Fibroblast of gingiva (primary cell): ENCODE data around the gene TYW3.
"Not testable (repeated sequence)": the region's sequence is repeated elsewhere in the genome, so short reads cannot be mapped to it uniquely, and the experiment has no call there.

Source experiments
- DNase-seq: peaks from one replicate; pipeline ENCODE4 v3.0.0-alpha.2; 2011; ENCODE audit warnings: low read depth

TYW3 gene

DNA sequence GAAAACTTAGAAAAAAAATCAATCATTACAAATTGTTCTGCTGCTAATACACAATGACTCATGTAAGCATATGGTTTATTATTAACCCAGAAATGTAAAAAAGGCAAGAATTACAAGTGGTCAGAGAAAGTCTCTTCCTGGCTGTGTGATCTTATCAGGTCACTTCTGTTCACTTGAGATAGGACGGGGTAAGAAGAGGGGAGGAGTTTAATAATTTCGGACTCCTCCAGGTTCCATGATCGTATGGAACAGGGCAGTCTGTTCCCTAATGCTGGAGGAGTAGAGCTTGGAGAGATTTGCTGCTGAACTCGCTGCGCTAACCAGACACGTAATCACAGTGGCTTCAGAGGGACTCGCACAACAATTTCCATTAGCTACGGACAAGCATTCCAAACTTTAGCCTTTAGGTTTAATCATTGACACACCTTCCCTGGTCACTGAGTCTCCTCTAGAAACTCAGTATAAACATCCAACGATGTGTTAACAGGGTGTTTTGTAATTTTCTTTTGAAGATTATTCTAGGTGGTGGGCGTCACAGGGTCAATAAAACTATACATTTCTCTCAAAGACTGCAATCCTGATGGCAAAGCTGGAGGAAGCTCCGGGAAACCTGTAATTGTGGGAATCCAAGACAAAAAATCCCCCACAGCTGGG lies 1.4 kb upstream of the TYW3 start:
- peak; percentile 29 for DNase-seq

DNA sequence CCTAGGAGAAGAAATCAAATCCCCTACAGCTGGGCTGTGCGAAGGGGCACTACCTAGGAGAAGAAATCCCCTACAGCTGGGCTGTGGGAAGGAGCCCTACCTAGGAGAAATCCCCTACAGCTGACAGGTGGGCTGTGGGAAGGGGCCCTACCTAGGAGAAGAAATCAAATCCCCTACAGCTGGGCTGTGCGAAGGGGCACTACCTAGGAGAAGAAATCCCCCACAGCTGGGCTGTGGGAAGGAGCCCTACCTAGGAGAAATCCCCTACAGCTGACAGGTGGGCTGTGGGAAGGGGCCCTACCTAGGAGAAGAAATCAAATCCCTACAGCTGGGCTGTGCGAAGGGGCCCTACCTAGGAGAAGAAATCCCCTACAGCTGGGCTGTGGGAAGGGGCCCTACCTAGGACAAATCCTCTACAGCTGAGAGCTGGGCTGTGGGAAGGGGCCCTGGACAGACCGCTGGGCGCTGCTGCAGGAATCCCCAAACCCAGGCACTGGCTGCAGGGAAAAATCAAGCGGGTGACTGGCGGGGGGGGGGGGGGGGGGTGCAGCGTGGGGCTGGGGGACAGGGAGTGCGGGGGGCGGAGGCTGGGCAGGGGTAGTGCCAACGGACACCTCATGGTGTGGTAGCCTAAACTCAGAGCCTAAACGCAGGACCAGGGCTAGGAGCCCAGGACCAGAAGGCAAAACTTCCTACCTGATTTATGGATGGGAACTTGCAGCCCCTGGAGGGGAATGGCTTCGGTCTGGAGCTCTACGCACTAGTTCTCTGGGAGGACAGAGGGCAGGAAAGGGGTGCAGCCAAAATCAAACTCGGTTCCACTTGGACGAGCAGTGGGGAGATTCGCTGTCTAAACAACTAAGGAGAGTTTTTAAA lies 643 bp upstream of the TYW3 start:
- not testable (repeated sequence) for DNase-seq

DNA sequence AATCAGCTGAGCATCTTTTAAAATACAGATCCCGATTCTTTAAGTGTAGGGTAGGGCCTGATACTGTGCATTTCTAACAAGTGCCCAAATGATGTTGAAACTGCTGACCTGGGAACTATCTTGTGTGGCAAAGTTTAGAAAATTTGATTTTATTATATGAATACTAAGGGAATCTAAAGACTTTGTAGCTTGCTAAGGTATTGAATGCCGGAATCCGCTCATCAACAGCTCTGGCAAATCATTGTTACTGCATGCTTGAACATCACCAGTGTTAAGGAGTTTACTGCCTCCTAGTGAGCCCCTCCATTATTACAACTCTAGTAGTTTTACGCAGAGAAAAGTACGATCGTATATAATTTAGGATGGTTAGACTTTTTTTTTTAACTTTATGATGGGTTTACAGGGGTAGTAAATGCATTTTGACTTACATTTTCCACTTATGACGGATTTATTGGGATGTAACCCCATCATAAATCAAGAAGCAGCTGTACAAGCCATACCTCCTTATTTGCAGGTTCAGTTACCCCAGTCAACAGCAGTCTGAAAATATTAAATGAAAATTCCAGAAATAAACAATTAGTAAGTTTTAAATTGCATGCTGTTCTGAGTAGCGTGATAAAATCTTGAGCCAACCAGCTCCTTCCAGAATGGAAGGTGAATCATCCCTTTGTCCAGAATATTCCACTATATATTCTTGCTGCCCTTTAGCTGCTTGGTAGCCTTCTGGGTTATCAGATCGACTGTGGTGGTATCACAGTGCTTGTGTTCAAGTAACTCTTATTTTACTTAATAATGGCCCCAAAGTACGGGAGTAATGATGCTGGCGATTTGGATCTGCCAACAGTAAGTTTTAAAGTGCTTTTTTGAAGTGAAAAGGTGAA lies 892 bp downstream of the TYW3 start:
- DNase-seq = peak; percentile 72

DNA sequence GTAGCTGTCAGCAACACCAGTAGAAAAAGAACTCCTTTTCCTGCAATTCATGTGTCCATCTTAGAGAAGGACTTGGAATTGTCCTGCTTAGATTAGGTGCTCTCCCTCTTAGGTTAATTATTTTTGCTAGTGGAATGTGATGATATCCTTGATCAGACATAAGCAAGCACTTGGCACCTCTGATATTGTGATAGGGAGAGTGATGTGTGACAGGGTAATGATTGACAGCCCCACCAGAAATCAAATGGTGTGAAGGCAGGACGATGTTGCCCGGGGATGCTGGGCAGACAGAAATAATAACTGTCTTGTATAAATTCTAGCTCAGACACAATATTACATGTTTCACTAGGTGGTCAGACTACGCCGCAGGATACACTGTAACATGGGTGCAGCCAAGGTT lies 4.4 kb downstream of the TYW3 start:
- DNase-seq = no peak

DNA sequence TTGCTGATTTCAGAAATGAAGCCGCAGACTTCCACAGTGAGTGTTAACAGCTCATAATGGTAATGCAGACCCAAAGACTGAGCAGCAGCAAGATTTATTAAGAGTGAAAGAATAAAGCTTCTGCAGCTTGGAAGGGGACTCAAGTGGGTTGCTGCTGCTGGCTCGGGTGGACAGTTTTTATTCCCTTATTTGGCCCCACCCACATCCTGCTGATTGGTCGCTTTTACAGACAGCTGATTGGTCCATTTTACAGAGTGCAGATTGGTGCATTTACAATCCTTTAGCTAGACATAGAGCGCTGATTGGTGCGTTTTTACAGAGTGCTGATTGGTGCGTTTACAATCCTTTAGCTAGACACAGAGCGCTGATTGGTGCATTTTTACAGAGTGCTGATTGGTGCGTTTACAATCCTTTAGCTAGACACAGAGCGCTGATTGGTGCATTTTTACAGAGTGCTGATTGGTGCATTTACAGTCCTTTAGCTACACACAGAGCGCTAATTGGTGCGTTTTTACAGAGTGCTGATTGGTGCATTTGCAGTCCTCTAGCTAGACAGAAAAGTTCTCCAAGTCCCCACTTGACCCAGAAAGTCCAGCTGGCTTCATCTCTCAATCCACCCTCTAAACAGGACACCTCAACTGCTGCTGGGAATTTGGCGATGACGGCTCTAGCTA lies 7.5 kb downstream of the TYW3 start:
- DNase-seq = not testable (repeated sequence)

DNA sequence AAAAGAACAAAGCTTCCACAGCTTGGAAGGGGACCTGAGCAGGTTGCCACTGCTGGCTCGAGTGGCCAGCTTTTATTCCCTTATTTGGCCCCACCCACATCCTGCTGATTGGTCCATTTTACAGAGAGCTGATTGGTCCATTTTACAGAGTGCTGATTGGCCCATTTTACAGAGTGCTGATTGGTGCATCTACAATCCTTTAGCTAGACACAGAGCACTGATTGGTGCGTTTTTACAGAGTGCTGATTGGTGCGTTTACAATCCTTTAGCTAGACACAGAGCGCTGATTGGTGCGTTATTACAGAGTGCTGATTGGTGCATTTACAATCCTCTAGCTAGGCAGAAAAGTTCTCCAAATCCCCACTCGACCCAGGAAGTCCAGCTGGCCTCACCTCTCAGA lies 12.3 kb downstream of the TYW3 start:
- DNase-seq = not testable (repeated sequence)

DNA sequence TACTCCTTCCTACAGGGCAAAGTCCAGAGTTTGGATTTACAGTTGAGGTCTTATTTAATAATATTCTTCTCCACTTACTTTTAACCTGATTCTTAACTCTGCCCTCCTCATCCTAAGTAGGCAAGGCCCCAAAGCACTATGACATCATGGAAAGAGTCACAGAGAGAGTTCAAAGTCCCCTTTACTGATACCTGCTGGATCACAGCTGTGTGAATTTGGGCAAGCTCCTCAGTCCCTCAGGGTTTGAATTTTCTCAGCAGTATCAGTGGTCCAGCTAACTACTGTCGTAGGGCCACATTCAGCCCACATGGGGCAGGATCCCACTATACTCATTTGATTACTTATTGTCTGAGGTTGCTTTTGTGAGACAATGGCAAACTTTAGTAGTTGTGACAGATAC lies 16.0 kb downstream of the TYW3 start:
- no peak for DNase-seq

DNA sequence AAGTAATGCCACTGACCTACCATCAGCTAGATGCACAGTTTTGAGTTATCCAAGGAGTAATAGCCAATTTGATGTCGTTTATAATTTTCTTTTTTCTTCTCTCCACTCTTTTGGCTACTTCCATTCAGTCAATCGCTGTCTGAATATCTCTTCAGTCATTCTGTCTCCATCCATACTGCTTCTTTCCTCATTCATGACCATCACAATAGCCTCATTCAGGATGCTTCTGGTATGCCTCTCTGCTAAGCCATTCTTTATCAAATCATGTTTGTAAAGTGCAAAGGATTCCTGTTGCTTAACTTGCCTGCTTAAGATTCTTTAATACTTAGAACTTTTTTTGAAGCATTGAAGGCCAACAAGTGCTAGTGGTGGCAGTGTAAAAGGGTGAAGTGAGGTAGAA lies 20.2 kb downstream of the TYW3 start:
- DNase-seq = no peak

DNA sequence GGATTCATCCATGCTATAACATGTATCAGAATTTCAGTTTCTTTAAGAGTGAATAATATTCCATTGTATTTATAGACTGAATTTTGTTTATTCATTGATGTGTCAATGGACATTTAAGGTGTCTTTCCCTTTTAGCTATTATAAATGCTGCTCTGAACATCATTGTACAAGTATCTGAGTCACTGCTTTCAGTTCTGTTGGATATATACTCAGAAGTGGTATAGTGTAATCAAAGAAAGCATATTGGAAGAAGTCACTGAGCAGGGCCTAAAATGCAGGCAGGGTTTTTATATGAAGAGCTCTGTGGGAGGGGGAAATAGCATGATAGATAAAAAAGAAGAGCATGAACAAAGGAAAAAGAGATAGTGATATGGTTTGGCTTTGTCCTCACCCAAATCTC lies 22.5 kb downstream of the TYW3 start:
- DNase-seq = no peak

DNA sequence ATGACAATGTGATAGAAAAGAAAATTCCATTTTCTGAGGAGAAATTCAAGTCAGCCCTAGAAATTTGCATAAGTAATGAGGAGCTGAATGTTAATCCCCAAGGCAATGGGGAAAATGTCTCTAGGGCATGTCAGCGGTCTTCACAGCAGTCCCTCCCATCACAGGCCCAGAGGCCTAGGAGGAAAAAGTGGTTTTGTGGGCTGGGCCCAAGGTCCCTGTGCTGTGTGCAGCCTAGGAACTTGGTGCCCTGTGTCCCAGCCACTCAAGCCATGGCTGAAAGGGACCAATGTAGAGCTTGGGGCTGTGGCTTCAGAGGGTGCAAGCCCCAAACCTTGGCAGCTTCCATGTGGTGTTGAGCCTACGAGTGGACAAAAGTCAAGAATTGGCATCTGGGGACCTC lies 23.7 kb downstream of the TYW3 start:
- not testable (repeated sequence) for DNase-seq

DNA sequence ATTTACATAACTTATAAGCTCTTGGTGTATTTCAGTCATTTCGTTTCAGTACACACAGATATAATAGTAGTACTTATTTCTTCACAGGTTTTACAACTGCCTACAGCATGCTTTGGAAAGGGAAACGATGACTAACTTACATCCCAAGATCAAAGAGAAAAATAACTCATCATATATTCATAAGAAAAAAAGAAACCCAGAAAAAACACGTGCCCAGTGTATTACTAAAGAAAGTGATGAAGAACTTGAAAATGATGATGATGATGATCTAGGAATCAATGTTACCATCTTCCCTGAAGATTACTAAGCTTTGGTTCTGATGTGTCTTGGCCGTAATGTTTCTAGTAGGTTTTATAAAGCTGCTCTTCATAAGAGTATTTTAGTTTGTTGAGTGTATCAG lies 30.9 kb downstream of the TYW3 start:
- DNase-seq = no peak

DNA sequence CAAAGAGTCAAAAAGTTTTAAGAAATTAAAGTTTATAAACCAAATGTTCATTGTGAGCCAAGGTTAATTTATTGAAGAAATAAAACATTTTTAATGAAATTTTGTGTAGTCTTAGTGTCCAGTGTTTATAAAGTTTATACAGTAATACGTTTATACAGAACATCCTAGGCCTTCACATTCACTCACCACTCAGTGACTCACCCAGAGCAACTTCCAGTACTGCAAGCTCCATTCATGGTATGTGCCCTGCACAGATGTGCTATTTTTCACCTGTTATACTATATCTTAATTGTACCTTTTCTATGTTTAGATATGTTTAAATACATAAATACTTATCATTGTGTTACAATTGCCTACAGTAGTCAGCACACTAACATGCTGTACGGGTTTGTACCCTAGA lies 33.6 kb downstream of the TYW3 start:
- no peak for DNase-seq

DNA sequence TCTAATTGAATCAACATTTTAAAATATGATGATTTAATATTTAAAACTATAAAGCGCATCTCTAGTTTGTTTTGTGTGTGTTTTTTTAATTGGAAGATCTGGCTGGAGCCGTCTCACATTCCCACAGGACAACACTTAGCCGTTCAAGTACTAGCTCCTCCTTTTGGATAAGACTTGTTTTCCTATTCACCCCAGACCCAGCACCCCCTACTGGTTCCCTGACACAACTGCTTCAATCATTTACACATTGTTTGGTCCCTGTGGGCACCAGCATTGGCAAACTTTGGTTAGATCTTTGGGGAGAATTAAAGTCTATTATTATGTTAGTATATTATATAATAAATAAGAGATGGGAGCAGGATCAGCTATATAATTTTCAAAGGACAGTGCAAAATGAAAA lies 34.5 kb downstream of the TYW3 start:
- peak; percentile 13 for DNase-seq

DNA sequence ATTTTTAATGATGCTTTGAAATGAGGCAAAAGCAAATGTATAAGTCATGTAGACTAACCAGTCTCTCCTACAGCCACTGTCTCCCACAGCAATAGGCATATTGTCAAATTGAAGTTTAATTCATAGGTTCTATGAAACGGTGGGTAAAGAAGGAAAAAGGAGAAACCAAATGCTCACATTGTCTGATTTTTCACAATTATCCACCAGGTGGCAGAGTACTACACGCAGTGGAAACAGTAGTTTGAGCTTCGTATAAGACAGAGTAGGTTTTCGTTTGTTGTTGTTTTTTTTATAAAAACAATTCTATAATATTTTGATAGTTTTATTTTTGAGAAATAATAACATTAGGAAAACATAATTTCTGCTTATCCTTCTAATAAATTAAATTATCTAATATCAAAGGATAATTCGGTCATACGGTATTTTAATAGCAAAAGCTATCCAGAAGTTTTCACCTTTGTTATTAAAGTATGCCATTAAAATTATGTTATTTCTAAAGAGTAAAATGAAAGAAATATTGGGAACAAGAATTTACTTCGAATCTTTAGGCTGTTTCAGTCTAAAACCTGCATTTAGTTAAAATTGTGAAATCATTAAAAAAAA lies 39.1 kb downstream of the TYW3 start:
- peak; percentile 59 for DNase-seq

DNA sequence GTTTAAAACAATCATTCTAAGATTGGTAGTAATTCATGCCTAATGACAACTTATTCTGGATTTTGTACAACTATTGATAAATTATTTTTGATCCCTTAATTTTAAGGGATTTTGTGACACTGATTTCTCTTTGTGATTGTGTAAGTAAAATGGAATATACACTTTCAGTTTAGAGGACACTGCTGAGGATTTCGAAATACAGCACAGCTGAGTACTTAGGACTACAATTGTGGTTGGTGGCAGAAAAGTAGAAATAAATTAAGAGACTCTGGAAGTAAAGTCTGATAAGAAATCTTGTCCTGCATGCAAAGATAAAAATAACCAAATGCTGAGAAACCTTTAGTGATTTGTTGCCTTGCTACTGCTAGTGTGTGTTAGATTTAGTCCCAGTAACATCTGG lies 40.0 kb downstream of the TYW3 start:
- peak; percentile 64 for DNase-seq

DNA sequence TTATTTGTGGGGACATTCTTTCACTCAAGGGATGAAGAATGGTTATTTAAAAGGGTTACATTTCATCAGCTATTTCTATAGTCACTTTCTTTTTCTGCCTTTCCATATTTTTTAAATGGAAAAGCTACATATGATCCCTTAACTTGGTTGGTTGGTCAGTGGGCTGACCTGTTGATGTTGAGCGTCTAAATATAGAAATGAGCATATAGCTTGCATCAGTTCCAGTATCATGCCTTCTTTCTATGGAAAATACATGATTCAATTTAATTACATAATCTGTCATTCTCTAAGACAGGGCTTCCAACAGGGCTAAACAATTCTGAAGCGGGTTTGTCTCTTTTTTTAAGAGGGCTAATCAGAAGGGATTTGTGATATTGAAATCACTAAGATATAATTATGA lies 40.6 kb downstream of the TYW3 start:
- DNase-seq = peak; percentile 7

DNA sequence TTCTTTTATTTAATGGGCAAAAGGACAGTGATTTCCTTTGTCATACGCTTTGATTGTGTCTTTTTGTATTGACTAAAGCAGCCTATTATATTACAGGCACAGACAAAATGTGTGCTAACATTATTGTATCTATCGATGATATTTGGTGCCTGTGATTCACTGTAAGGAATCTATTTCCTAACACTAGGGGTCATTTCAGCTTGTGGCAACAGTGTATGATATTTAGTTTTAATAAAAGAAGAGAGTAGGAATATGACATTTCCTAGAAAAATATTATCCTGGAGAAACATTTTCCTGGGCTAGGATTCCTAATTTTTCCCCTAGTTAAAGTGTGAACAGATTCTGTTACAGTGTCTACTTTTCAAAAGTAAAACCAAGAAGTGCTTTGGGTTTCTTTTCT lies 42.8 kb downstream of the TYW3 start:
- DNase-seq = peak; percentile 17

DNA sequence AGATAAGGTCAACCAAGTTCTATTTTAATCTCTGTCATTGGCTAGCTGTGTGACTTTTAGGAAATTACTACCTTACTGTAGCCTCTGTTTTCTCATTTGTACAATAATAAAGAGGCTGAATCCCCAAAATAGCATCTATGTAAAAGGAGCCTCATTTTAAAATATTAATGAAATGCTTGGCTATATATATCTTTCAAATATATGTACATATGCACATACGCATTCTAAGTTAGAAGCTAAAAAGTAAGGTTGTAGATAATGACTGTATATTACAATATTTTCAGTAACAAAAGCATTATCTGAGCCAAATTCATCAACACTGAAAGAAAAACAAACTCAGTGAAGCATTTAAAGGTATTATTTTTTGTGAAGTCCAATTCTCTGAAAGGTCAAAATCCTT lies 44.6 kb downstream of the TYW3 start:
- no peak for DNase-seq

DNA sequence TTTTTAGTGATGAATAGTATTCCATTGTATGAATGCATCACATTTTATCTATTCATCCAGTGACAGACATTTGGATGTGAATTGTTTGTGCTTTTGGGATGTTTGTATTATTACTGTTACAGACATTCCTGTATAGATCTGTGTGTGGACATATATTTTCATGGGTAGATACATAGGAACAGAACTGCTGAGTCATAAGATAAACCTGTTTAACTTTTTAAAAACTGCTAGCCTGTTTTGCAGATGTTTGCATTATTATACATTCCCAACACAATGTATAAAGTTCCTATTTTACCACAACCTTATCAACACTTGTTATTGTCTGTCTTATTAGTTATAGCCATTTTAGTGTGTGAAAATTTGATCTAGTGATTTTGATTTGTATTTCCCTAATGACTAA lies 46.8 kb downstream of the TYW3 start:
- DNase-seq = no peak

DNA sequence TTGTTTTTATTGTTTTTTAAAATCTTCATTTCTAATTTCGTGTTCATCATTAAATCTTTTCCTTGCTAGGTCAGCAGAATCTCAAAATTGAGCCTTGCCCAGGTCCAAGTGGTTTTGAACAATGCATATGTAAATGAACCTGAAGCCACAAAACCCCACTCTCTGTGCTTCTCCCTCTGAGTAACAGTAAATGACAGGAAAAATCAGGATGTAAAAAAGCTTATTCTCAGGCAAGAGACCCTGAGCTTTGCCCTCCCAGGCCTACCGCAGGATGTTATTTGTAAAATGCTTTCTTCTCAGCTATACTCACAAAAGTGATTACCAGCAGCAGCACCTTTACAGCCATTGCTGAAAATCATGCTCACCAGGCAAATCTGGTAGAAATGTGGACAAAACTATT lies 47.6 kb downstream of the TYW3 start:
- no peak for DNase-seq

DNA sequence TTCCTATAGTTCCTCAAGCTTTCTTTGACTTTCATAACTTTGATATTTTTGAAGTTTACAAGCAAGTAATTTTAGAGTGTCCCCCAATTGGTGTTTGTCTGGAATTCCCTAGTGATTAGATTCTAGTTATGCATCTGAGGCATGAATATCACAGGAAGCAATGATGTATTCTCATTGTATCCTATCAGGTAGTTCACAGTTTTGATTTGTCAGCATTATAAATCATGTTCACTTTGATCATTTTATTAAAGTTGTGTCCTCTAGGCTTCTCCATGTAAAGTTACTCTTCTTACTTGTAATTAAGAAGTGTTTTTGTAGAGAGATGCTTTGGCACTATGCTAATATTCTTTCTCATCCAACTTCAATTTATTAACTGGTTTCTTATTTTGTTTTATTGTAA lies 53.0 kb downstream of the TYW3 start:
- DNase-seq = no peak

DNA sequence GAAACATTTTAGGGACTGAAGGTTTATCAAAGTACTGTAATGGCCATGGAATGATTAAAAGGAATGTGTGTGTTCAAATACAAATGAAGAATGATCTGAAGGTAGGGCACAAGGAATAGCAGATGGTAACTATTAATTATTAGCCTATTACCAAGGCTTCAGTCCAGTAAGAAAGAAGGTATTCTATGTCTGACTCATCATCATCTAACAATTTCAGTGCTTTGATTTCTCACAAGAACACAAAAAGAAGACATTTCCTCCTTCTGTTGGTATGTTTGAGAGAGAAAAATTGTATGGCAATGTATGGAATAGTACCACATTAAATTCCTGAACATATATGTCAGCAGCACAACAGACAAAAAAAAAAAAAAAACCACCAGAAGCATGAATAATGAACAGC lies 57.5 kb downstream of the TYW3 start:
- DNase-seq = no peak
